Osteoblast (primary cell): ENCODE measurements around the gene SORCS1. TPM values are rescaled to one million over a fixed set of nuclear protein-coding genes. Genes with fewer than 3 reads are reported as not detected.

Source experiments
- DNase-seq: peaks from one replicate; pipeline ENCODE4 v3.0.0; 2011; ENCODE audit warnings: low spot score, mixed read lengths; ENCODE audit not compliant: insufficient read length; ENCODE audit errors: missing footprints
- H2AFZ ChIP-seq: 2 replicates; pipeline ENCODE4 v1.6.0; 2011; ENCODE audit warnings: mild to moderate bottlenecking, low read length
- H3K27ac ChIP-seq: 2 replicates; pipeline ENCODE4 v1.5.1; 2011; ENCODE audit warnings: mild to moderate bottlenecking, low read depth, low read length, moderate library complexity
- H3K27me3 ChIP-seq: 2 replicates; pipeline ENCODE4 v1.6.0; 2012; ENCODE audit warnings: mild to moderate bottlenecking, control low read depth, inconsistent platforms, low read length, moderate library complexity; ENCODE audit not compliant: insufficient read depth
- H3K36me3 ChIP-seq: 2 replicates; pipeline ENCODE4 v1.5.1; 2011; ENCODE audit warnings: mild to moderate bottlenecking, low read length, control low read depth, moderate library complexity; ENCODE audit not compliant: insufficient read depth
- H3K4me1 ChIP-seq: 2 replicates; pipeline ENCODE4 v1.5.1; 2011; ENCODE audit warnings: mild to moderate bottlenecking, low read length, control low read depth, moderate library complexity; ENCODE audit not compliant: insufficient read depth
- H3K4me2 ChIP-seq: 2 replicates; pipeline ENCODE4 v1.6.0; 2011; ENCODE audit warnings: mild to moderate bottlenecking, low read length; ENCODE audit not compliant: insufficient read depth
- H3K4me3 ChIP-seq: fragments of 200-600 bp; sonication (generic); 3 replicates; pipeline ENCODE4 v1.5.1; 2012; ENCODE audit warnings: mild to moderate bottlenecking, low read length, inconsistent platforms; ENCODE audit not compliant: insufficient read depth
- H3K79me2 ChIP-seq: 2 replicates; pipeline ENCODE4 v1.6.0; 2012; ENCODE audit warnings: mild to moderate bottlenecking, low read length, control low read depth, inconsistent platforms; ENCODE audit not compliant: insufficient read depth
- H3K9me3 ChIP-seq: 2 replicates; pipeline ENCODE4 v1.5.1; 2011; ENCODE audit warnings: low read depth, low read length, control low read depth
- H4K20me1 ChIP-seq: 2 replicates; pipeline ENCODE4 v1.6.0; 2012; ENCODE audit warnings: mild to moderate bottlenecking, low read length, control low read depth; ENCODE audit not compliant: insufficient read depth
- total RNA-seq: library from RNA; depleted of rRNA; stranded (reverse); fragments of >200 nt; gene quantifications from 2 replicates; pipeline ENCODE4 v1.2.3, GENCODE V29; 2012
- TF ChIP-seq, protein P1 (sequence below): IDR thresholded peaks from 2 replicates; pipeline ENCODE4 v1.5.1; 2011; ENCODE audit warnings: mild to moderate bottlenecking, low read depth, low read length, moderate library complexity; ENCODE audit errors: extremely low read depth

Gene SORCS1
- total RNA-seq, 1 donor: not detected

DNA sequence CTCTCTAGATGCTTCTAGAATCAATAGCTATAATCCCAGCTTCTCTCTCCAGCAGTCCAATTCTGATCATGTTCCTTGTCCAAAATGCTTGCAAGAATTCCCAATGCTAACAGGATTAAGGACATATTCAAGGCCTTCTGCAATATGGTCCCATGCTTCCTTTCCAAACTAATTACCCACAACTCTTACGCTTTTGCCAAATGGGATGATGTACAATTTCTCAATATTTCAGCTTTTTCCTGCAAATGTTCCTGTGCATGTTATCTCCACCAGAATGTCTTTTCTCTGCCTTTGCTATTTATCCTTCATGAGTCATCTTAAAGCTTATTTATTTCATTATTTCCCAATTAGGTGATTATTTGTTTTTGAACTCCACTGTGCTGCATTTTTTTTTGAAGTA is 556.4 kb downstream of the SORCS1 start:
- Histone ChIP-seq H3K27me3 (no peaks in the 10 kb centered on the region), H2AFZ (no peak overlapping the region), H4K20me1 (no peaks in the 10 kb centered on the region), H3K4me1 (no peaks in the 10 kb centered on the region), H3K9me3 (peaks cover 2% of the 10 kb centered on the region), H3K79me2 (no peaks in the 10 kb centered on the region), H3K27ac (no peak overlapping the region), H3K4me2 (no peak overlapping the region), H3K36me3 (no peaks in the 10 kb centered on the region), H3K4me3 (no peak overlapping the region)
- TF ChIP-seq, protein P1, sequence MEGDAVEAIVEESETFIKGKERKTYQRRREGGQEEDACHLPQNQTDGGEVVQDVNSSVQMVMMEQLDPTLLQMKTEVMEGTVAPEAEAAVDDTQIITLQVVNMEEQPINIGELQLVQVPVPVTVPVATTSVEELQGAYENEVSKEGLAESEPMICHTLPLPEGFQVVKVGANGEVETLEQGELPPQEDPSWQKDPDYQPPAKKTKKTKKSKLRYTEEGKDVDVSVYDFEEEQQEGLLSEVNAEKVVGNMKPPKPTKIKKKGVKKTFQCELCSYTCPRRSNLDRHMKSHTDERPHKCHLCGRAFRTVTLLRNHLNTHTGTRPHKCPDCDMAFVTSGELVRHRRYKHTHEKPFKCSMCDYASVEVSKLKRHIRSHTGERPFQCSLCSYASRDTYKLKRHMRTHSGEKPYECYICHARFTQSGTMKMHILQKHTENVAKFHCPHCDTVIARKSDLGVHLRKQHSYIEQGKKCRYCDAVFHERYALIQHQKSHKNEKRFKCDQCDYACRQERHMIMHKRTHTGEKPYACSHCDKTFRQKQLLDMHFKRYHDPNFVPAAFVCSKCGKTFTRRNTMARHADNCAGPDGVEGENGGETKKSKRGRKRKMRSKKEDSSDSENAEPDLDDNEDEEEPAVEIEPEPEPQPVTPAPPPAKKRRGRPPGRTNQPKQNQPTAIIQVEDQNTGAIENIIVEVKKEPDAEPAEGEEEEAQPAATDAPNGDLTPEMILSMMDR: no peak
- no peak for DNase-seq

DNA sequence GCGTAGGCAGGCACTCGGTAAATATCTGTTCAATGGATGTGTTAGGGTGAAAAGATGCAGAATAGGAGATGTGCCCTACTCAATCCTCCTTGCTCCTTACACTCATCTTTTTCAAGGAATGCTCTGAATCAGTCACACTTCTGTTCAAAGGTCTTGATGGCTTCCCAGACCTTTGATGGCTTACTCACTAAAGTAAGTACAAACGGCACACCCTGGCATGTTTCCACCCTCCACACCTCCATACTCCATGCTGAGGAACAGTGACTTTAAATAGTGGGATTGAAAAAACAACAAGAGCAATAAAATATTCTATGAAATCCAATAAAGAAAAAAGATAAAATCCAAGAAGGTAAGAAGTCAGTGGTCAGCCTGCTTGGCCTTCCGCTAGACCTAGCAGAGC is 569.2 kb downstream of the SORCS1 start:
- Histone ChIP-seq H3K9me3 (no peaks in the 10 kb centered on the region), H3K27ac (no peak overlapping the region), H3K4me3 (no peak overlapping the region), H3K79me2 (no peaks in the 10 kb centered on the region), H3K36me3 (no peaks in the 10 kb centered on the region), H2AFZ (no peak overlapping the region), H3K27me3 (no peaks in the 10 kb centered on the region), H4K20me1 (no peaks in the 10 kb centered on the region), H3K4me1 (no peaks in the 10 kb centered on the region), H3K4me2 (no peak overlapping the region)
- no peak for DNase-seq
- TF ChIP-seq, protein P1: no peak

DNA sequence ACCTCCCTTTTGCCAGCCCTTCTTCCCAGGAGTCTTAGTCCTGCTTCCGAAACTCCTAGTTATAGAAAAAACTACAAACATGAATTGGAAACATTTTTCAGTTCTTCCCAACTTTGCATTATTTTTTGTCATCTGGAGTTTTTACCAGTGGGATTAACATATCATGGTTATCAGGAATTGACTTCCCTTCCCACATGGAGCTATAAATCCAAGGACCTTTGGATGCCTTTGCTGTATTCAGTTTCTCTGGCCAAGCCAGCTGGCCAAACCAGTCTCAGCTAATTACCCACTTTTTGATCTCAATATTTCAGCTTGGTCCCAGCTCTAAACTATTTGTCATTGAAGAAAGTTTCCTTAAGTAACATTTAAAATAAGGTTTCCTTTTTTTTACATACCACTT is 570.6 kb downstream of the SORCS1 start:
- H3K27ac ChIP-seq: no peak overlapping the region
- H3K4me2 ChIP-seq: no peak overlapping the region
- DNase-seq: no peak
- no peaks in the 10 kb centered on the region for H4K20me1 ChIP-seq
- TF ChIP-seq, protein P1: no peak
- H3K79me2 ChIP-seq: no peaks in the 10 kb centered on the region
- H3K36me3 ChIP-seq: no peaks in the 10 kb centered on the region
- H3K4me1 ChIP-seq: no peaks in the 10 kb centered on the region
- no peaks in the 10 kb centered on the region for H3K27me3 ChIP-seq
- no peaks in the 10 kb centered on the region for H3K9me3 ChIP-seq
- no peak overlapping the region for H2AFZ ChIP-seq
- no peak overlapping the region for H3K4me3 ChIP-seq

DNA sequence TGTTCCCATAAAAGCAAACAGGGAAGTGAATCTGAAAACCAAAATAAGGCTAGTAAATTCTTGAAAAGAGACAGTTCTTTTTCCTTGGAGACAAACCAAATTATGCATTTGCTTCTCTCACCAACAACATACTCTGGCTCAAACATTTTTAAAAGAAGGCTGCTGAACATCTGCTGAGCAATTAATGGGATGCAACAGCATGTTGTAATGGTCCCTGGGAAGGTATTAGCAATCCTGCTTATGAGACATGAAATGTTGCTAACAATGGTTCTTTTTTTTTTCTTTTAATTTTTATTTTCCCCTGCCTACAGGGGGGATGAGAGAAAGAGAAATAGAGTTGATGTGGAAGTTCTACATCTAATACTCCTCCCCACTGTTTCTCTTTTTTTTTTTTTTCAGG is 572.1 kb downstream of the SORCS1 start:
- TF ChIP-seq, protein P1: no peak
- Histone ChIP-seq H3K4me1 (no peaks in the 10 kb centered on the region), H3K27ac (no peak overlapping the region), H3K4me3 (no peak overlapping the region), H3K4me2 (no peak overlapping the region), H3K36me3 (no peaks in the 10 kb centered on the region), H2AFZ (no peak overlapping the region), H3K79me2 (no peaks in the 10 kb centered on the region), H3K9me3 (no peaks in the 10 kb centered on the region), H4K20me1 (no peaks in the 10 kb centered on the region), H3K27me3 (no peaks in the 10 kb centered on the region)
- no peak for DNase-seq
